DMS153 treated with DMSO at 0.1 percent for 48 hours (cell line): ENCODE results near the gene ESPNL.
"Not testable (repeated sequence)": the region's sequence is repeated elsewhere in the genome, so short reads cannot be mapped to it uniquely, and the experiment has no call there.

Source experiments
- DNase-seq: peaks from one replicate; lab custom pipeline; 2025; ENCODE audit not compliant: unreplicated experiment; lab: John Stamatoyannopoulos, UW

Gene ESPNL, protein sequence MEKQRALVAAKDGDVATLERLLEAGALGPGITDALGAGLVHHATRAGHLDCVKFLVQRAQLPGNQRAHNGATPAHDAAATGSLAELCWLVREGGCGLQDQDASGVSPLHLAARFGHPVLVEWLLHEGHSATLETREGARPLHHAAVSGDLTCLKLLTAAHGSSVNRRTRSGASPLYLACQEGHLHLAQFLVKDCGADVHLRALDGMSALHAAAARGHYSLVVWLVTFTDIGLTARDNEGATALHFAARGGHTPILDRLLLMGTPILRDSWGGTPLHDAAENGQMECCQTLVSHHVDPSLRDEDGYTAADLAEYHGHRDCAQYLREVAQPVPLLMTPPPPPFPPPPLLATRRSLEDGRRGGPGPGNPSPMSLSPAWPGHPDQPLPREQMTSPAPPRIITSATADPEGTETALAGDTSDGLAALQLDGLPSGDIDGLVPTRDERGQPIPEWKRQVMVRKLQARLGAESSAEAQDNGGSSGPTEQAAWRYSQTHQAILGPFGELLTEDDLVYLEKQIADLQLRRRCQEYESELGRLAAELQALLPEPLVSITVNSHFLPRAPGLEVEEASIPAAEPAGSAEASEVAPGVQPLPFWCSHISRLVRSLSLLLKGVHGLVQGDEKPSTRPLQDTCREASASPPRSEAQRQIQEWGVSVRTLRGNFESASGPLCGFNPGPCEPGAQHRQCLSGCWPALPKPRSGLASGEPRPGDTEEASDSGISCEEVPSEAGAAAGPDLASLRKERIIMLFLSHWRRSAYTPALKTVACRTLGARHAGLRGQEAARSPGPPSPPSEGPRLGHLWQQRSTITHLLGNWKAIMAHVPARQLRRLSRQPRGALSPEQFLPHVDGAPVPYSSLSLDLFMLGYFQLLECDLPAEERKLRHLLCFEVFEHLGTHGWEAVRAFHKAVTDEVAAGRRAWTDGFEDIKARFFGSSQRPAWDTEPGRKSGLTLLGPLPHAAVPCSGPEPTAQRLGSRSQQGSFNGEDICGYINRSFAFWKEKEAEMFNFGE

DNA sequence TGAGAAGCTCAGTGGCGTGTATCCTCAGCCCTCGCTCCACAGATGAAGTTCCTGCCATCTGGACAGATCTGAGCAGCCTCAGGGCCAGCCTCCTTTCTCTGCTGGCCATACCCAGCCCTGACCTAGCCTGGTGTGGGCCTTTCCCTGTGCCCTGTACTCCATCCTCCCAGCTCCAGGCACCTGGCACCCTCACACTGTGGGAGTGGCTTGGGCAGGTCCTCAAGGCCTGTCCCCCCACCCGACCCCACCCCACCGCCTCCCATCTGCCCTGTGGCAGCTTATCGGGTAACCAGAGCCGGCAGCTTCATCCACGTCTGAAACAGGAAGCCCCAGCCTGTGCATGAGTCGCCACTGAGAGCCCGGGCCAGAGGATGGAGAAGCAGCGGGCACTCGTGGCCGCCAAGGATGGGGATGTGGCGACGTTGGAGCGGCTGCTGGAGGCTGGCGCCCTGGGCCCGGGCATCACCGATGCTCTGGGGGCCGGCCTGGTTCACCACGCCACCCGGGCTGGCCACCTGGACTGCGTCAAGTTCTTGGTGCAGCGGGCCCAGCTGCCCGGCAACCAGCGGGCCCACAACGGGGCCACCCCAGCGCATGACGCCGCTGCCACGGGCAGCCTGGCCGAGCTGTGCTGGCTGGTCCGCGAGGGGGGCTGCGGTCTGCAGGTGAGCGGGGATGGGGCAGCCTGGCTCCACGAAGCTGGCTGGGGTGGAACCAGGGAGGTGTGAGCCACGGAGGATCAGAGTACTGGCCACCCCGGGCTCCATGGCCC lies at the start of gene ESPNL:
TSS of gene ESPNL (plus strand) at position 292 of the 772 bp plus-strand sequence. CDS start at position 372, 80 bp downstream.
- DNase-seq: peak; percentile 15

DNA sequence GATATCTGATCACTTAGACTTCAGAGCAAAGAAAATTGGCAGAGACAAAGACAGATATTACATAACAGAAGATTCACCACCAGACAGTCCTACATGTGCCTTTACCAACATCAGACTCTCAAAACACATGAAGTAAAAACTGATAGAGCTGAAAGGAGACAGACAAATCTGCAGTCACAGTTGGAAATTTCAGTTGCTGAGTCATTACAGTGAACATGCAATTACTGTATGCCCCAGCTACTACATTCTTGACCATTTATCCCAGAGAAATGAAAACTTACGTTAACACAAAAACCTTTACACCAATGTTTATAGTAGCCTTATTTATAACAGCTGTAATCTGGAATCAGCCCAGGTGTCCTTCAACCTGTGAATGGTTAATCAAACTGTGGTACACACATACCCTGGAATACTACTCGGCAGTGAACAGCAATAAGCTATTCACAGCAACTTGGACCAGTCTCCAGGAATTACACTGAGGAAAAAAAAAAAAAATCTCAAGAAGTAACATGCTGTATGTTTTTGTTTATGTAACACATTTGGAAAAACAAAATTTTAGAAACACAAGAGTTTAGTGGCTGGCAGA lies 46.9 kb upstream of the ESPNL start:
- DNase-seq: no peak

DNA sequence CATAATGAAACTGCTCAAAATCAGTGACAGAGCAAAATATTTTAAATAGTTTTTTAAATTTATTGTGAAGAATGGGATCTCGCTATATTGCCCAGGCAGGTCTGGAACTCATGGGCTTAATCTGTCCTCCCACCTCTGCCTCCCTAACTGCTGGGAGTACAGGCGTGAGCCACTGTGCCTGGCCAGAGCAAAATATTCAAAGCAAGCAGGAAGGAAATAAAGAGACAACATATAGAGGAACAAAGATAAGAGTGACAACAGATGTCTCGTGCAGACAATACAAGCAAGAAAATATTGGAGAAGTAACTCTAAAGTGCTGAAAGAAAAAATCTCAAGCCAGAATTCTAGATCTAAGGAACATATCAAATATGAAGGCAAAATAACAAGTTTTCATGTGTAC lies 44.3 kb upstream of the ESPNL start:
- DNase-seq: no peak

DNA sequence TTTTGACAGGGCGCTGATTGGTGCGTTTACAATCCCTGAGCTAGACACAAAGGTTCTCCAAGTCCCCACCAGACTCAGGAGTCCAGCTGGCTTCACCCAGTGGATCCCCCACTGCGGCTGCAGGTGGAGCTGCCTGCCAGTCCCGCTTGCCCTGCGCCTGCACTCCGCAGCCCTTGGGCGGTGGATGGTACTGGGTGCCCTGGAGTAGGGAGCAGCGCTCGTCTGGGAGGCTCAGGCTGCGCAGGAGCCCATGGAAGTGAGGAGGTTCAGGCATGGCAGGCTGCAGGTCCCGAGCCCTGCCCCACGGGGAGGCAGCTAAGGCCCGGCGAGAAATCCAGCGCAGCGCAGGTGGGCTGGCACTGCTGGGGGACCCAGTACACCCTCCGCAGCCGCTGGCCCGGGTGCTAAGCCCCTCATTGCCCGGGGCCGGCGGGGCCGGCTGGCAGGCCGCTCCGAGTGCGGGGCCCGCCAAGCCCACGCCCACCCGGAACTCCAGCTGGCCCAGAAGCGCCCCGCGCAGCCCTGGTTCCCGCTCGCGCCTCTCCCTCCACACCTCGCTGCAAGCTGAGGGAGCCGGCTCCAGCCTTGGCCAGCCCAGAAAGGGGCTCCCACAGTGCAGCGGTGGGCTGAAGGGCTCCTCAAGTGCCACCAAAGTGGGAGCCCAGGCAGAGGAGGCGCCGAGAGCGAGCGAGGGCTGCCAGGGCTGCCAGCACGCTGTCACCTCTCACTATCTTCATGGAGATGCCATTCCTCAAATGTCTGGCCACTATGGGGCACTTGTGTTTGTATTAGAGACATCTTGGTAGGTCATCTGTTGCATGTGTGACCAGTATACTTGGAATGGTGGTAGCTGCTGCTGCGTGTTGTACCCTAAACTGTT lies 42.2 kb upstream of the ESPNL start:
- not testable (repeated sequence) for DNase-seq

DNA sequence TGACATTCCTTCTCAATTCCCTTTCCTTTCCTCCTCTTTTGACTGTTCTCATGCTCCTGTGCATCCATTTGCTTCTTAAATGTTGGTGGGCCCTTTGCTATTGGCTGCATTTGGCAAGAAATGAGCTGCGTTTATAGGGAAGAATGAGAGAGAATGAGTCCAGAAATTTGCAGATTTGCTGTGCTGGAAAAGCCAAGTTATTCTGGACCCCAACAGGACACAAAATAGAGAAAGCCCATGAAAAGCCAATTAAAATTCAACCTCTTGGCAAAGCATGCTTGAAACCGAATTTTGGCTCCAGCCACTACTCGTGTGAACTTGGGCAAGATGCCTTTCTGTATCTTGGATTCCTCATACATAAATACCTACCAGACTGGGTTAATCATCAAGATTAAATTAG lies 40.6 kb upstream of the ESPNL start:
- no peak for DNase-seq

DNA sequence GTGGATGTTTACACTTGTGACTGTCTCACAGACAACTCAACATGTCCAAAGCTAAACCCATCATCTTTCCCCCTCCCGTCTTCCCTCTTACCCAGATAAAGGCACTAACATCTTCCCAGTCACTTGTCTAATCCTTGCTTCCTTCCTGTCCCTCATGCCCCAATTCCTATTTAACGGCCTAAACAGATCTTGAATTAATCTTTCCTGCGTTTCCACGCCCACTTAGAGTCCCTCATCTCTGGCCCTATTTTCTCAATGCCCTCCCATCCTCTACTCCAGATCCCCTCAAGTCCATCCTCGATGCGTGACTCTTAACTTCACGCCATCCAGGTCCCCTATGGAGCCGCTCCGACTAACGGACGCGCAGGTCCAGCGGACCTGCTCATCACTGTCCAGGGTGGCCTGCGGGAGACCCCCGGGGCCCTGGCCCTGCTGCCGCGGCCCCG lies 40.0 kb upstream of the ESPNL start:
- no peak for DNase-seq

DNA sequence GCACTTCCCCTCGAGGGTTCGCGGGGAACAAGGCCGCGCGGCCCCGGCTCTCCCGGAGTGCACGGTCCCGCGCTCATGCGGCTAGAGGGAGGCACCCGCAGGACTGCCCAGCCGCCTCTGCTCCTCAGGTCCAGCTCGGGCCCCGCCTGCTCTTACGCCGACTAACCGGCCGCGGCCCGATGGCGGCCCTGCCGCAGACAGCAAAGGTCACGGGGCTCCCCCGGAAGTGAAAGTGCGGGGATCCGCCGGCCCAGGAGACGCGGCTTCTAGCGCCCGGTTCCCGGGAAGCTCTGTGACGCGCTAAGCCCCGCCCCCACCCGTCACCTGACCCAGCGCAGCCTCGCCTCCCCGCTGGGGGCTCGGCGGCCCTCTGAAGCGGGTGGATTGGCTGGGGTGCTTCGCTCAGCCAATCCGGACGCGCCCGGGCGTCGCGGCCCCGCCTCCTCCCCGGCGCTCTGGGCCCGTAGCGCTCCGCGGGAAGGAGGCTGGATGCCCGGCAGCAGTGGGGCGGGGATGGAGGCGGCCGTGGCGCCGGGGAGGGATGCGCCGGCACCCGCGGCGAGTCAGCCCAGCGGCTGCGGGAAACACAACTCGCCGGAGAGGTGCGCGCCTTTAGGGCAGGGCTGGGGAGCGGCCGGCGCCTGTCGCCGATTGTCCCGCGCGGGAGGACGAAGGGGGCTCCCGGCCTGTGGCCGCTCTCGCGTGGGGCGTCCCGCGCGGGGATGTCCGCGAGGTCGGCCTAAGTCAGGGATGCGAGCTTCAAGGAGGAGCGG lies 39.4 kb upstream of the ESPNL start, which contains the start of gene SCLY:
TSS of gene SCLY (plus strand) at position 460 of the 773 bp plus-strand sequence. CDS start at position 514, 54 bp downstream.
- DNase-seq: peak; percentile 88

DNA sequence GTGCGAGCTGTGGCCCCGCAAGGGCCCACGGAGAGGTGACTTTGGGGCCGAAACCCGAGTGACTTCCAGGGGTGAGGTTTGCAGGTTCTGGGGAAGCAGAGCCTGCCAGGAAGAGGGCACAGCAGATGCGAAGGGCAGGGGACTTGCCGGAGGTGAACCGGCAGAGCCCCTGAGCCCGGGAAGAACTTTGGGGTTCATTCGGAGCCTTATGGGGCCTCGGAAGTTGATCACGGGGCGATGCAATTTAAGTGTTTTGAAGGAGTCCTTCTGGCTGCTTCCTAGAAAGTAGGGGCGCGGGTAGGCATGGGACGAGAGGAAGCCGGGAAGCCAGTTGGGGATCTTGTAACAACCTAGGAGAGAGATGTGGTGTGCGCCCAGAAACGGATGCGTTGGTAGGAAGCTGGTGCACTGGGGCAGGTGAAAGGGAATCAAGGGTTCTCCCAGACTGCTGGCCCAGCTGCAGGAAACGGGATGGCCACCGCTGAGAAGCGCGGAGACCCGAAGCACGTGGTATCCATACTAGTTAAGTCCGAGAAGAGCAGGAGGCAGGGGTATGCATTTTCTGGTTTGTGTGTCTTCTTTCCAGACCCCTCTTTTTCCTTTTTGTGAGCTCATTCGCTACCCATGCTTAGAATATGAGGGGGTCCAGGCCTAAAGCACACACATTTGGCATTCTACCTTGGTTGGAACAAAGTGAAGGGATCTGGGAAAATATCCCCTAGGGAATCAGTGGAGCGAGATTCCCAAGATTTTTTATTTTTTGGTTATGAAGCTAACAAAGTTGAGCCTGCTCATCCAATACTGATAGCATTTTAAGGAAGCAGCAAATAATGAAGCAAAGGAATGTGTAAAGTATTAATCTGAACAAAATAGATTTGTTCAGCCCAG lies 38.6 kb upstream of the ESPNL start:
- DNase-seq: peak; percentile 12

DNA sequence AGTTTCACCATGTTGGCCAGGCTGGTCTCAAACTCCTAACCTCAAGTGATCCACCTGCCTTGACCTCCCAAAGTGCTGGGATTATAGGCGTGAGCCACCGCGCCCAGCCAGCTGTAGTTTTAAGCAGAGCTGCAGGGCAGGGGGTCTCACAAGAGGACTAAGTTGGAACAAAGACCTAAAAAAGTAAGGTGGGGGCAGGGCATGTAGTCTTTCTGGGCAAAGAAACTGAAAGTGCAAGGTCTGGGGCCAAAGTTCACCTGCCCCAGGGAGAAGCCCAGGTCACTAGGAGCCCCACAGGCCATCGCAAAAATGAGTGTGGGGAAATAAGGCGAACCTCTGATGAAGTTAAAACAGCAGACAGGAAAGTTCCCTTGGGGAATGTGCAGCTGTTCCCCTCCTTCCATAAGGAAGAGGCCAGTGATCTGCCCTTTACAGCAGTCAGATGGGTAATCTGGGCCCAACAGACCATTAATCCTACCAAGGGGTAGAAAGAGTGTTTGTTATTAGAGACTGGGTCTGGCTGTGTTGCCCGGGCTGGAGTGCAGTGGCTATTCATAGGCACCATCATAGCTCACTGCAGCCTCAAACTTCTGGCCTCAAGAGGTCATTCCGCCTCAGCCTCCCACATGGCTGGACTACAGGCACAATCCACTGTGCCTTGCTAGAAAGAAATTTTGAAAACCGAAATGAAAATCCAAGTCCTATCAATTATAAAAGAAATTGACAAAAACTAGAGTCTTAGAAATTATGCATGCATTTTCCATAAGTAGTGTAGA lies 36.5 kb upstream of the ESPNL start:
- no peak for DNase-seq

DNA sequence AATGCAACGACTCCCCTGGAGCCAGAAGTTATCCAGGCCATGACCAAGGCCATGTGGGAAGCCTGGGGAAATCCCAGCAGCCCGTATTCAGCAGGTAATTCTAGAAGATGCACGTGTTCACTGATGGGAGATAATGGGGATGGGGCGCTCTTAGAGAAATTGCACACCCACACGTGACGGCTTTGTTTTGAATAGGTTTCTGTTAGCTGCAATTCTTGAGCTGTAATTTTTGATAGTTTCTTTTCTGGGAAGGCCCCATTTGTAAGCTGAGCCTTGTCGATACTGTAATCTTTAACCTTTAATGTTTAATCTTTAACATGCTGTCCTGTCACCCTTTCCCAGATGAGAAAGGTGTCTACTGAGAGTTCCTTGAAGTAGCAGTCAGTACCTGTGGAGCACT lies 35.8 kb upstream of the ESPNL start:
- no peak for DNase-seq

DNA sequence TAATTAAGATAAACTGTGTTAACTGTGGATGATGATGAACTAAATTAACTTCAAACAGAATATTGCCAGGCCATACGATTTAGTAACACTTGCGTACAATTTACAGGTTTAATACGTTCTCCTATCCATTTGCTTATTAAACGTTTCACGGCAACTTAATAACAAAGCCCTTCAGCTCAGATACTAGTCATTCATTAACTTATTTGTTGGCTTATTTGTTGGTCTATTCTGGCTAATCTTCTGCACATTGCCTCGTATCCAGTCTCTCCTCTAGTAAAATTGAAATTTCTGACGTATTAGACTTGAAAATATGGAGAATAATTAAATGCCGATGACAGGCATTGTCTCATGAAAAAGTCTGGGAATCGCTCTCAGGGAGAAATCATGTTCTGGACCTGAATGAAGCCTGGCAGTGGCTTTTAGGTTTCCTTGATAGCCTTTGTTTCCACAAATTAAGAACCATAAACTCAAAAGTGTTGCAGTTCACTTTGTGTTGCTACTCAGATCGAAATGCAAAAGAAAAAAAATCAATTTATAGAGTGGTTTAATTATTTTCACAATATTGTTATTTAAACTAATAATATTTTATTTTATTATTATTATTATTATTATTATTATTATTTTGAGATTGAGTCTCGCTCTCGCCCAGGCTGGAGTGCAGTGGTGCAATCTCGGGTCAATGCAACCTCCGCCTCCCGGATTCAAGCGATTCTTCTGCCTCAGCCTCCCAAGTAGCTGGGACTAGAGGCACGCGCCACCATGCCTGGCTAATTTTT lies 34.9 kb upstream of the ESPNL start:
- DNase-seq: no peak

DNA sequence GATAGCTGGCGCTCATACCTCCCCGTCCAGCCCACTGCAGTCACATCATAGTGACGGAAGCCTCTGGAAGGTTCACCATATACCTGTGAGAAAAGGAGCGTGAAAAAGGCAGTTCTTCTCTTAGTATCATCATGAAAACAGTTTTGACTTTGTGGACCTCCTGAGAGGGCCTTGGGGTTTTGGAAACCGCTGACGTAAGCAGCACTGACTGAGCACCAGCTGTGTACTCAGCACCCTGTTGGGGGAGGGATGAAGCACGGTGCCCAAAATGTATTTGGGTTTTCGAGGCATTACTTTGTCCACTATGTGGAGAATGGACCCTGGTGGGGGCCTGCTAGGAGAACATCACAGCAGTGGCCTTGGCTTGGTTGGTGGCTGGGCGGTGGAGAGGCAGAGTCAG lies 33.9 kb upstream of the ESPNL start:
- no peak for DNase-seq

DNA sequence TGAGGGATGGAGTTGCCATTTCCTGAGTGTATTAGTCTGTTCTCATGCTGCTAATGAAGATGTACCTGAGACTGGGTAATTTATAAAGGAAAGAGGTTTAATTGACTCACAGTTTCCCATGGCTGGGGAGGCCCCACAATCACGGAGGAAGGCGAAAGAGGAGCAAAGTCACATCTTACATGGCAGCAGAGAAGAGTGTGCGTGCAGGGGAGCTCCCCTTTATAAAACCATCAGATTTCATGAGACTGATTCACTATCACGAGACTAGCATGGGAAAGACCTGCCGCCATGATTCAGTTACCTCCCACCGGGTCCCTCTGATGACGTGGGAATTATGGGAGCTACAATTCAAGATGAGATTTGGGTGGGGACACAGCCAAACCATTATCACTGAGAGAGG lies 33.4 kb upstream of the ESPNL start:
- DNase-seq: not testable (repeated sequence)

DNA sequence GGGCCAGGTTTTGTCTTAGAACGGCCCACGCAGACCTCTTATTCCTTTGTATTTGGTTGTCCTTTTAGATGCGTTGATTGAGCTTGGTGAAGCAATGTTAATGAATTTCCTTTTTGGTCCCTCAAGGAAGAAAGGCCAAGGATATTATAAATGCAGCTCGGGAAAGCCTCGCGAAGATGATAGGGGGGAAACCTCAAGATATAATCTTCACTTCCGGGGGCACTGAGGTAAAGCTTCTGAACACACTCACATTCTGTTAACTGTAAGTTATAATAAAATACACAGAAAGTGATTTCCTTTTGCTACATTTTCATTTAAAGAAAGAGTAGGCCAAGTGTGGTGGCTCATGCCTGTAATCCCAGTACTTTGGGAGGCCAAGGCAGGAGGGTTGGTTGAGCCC lies 32.2 kb upstream of the ESPNL start:
- no peak for DNase-seq

DNA sequence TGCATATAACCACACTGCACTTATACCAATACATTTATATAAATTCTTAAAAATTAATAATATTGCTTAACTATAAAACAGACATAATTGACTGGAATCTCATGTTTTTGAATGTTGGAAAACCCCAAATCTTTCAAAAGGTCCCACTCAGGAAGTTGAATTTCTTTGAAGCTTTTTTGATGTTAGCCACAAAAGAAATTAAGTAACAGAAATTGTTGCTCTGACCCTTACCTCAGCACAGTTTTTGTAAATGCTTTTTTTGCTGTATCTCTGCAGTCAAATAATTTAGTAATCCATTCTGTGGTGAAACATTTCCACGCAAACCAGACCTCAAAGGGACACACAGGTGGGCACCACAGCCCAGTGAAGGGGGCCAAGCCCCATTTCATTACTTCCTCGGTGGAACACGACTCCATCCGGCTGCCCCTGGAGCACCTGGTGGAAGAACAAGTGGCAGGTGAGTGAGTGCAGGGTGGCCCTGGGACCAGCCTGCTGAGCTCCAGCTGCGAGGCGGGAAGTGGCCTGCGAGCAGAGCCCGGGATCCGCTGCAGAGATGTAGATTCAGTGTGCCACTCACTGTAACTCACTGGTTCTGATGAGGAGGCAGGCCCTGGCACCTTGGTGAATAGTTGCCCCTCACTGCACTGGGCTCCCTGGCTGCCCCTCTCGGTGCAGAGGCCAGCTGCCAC lies 31.0 kb upstream of the ESPNL start:
- no peak for DNase-seq

DNA sequence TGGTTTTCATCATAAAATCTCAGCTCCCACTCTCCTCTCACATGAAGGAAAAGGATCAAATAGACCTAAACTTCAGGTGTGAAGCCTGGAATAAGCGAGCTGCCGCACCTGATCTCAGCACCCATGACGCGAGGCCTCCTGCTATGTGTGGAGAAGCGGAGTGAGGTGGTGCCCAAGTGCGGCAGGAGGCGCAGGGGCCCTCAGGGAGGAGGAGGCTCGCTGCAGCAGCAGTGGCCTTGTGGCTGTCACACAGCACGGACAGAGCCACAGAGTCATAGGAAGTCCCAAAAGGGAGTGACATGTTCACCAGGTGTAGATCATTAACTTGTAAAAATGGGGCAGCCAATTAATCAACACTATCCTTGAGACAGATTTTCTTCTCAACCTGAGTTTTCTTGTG lies 30.3 kb upstream of the ESPNL start:
- no peak for DNase-seq
